ENCODE measurements around the gene IWS1.
"Not testable (repeated sequence)": the region's sequence is repeated elsewhere in the genome, so short reads cannot be mapped to it uniquely, and the experiment has no call there.

IWS1 gene

DNA sequence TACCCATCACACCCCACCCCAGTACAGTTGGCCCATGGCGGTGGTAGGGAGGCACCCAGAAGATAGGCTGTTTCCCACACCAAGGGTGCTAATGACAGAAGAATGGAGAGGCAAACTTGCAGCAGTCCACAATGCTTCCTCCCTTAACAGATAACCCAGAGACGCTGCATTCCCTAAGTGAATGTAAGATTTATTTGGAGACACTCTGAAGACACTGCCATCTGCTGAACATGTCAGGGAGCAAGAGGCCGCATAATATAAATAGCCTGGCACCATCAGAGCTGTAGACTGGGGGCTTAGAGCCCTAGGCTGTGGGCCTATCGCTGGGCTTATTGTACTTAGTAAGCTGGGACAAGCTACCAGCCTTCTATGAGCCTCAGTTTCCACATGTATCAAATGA, 2.2 kb upstream of the IWS1 start:
- TF ChIP-seq, protein P1, sequence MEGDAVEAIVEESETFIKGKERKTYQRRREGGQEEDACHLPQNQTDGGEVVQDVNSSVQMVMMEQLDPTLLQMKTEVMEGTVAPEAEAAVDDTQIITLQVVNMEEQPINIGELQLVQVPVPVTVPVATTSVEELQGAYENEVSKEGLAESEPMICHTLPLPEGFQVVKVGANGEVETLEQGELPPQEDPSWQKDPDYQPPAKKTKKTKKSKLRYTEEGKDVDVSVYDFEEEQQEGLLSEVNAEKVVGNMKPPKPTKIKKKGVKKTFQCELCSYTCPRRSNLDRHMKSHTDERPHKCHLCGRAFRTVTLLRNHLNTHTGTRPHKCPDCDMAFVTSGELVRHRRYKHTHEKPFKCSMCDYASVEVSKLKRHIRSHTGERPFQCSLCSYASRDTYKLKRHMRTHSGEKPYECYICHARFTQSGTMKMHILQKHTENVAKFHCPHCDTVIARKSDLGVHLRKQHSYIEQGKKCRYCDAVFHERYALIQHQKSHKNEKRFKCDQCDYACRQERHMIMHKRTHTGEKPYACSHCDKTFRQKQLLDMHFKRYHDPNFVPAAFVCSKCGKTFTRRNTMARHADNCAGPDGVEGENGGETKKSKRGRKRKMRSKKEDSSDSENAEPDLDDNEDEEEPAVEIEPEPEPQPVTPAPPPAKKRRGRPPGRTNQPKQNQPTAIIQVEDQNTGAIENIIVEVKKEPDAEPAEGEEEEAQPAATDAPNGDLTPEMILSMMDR (IDR thresholded peaks at IDR 0.05): no peak
- no peak for DNase-seq (ENCODE audit: low spot score)
- H3K27ac ChIP-seq: no peak overlapping the region
- no peak overlapping the region for H3K4me3 ChIP-seq

DNA sequence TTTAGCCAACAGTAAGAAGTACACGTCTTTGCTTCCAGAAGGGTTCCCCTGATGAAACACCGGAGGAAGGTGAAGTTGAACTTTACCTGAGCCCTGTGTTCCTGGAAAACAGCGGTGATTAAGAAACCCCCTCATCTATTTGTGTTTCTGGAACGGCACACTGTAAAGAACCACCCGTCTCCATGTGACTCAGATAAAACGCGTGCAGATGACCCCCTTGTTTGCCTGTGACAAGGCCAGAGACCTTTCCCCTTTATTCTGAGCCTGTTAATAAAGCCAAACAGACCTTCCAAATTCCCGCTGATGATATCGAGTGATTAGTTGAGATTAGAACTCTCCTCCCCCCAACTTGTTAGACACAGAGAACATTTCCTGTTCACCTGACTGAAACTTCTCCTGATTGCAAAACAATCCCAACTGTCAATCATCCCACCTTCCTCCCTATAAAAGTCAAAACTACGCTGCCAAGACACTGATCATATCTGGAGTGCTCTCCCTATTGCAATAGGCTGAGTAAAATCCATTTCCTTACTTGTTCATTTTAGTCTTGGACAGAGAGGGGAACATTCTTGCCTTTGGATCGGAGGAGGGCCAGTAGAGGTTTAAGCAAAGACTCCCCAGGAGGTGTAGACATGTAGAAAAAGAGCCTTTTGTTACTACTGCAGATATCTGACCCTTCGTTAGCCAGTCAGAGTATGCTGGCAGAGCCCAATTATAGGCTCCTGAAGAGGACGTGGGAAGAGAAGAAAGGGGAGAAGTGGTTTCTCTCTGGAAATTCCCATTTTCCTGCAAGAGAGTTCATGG, 914 bp upstream of the IWS1 start:
- TF ChIP-seq, protein P1 (IDR thresholded peaks at IDR 0.05): no peak
- Histone ChIP-seq H3K4me3 (peak overlapping the region; percentile 87), H3K27ac (peak overlapping the region; percentile 91)
- DNase-seq (ENCODE audit: low spot score): no peak

DNA sequence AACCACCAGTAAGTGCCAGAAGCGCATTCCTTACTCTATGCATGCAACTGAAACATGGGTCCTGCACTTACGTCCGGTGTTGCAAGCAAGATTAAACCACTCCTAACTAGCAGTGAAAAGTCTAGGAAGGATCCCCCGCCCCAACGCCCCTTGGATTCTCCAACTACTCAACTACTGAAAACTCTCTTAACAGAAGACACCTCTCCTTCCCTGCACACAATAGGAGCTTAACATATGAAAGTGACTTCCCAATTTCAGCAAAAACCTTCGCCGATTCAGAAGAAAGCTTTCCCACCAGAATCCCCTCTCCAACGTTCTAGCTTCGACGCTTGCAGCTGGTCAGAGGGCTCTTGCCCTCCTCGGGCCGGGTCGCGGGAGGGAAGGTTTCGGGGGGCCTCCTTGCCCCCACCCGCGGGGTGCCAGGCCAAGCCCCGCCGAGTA, 578 bp downstream of the IWS1 start:
- DNase-seq (ENCODE audit: low spot score): no peak
- Histone ChIP-seq H3K27ac (peak overlapping the region; percentile 91), H3K4me3 (peak overlapping the region; percentile 87)
- TF ChIP-seq, protein P1 (IDR thresholded peaks at IDR 0.05): no peak

DNA sequence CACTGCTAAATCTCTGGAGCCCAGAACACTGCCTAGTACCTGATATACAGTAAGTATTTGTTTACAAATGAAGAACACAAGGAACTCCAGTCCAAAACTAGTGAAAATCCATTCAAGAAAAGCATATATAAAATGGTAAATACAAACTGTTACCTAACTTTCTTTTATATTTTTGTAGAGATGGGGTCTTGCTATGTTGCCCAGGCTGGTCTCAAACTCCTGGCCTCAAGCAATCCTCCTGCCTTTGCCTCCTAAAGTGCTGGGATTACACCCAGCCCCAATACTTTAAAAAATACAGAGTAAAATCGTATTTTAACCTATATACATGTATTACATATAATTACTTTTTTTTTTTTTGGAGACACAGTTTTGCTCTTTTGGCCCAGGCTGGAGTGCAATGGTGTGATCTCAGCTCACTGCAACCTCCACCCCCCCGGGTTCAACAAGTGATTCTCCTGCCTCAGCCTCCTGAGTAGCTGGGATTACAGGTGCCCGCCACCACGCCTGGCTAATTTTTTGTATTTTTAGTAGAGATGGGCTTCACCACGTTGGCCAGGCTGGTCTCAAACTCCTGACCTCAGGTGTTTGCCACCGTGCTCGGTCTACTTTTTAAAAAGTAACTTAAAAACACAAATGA, 2.0 kb downstream of the IWS1 start:
- not testable (repeated sequence) for H3K27ac ChIP-seq; DNase-seq (ENCODE audit: low spot score); H3K4me3 ChIP-seq

DNA sequence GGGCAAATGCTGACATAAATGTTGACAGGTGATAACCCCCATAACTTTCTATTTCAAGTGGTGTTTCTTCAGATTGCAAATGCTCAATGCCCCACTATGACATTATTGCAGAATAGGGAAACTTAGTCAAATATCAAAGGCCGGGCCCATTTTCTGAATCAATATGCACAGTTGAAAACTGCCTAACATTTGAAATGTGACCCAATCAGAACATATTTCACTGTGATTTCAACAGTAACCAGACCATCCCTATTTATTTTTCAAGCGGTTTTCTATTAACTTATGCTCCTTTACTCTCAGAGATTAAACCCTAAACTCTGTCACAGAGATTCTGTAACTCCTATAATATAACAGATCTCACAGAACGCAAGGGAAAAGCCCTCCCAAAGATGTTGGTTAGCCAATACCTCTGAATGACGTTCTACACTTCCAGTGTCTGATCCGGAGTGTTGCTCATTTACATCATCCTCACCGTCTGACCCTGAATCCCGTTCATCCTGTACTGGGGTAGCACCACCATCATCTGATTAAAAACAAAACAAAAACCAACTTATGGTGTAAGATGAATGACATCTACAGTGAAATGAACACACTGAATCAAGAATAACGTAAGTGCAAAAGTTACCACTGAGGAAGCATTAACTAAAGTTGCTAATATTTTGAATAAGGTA, 2.9 kb downstream of the IWS1 start:
- TF ChIP-seq, protein P1 (IDR thresholded peaks at IDR 0.05): no peak
- H3K27ac ChIP-seq: no peak overlapping the region
- H3K4me3 ChIP-seq: no peak overlapping the region
- no peak for DNase-seq (ENCODE audit: low spot score)

DNA sequence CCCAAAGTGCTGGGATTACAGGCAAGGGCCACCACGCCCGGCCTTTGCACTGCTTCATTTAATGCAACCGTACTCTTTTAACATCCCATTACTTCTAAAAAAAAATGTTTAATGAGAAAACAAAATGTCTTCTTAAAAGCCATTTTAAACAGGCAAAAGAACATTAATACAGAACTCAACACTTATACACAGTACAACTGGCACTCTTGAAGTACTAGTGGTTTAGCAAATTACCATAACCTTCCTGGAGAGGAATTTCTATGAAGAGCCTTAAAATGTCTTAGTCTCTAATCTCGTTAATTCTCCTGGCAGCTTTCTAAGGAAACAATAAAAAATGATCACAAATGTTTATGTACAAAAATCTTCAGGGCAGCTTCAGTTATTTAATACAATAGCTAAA, 5.9 kb downstream of the IWS1 start:
- no peak for DNase-seq (ENCODE audit: low spot score)
- no peak overlapping the region for H3K4me3 ChIP-seq
- TF ChIP-seq, protein P1 (IDR thresholded peaks at IDR 0.05): no peak

DNA sequence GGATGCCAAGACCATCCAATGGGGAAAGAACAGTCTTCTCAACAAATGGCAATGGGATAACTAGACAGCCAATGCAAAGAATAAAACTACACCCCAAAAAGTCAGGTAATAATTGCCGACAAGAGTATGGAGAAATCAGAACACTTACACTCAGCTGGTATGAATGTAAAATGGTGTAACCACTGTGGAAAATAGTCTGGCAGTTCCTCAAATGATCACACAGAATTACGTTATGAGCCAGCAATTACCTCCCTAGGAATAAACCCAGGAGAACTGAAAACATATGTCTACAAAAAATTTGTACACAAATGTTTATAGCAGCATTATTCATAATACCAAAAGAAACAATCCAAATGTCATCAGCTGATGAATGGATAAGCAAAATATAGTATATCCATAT, 8.8 kb downstream of the IWS1 start:
- no peak overlapping the region for H3K4me3 ChIP-seq
- no peak overlapping the region for H3K27ac ChIP-seq
- DNase-seq (ENCODE audit: low spot score): no peak
- TF ChIP-seq, protein P1 (IDR thresholded peaks at IDR 0.05): no peak

More for the DNA sequence above, 5.9 kb downstream of the IWS1 start:
- H3K27ac ChIP-seq: no peak overlapping the region
